ENCODE measurements around the gene GSK3A.

Gene GSK3A

GRCh38 chr19:42234364-42234763, 8.0 kb downstream of the GSK3A start:
- no peak overlapping the region for H3K4me3 Mint-ChIP-seq
- H3K36me3 Mint-ChIP-seq (ENCODE audit: low read depth) = peaks cover 44% of the 10 kb centered on the region
- H3K9me3 Mint-ChIP-seq = no peaks in the 10 kb centered on the region
- H3K27ac Mint-ChIP-seq = no peak overlapping the region
- H3K27me3 Mint-ChIP-seq (ENCODE audit: low read depth) = no peaks in the 10 kb centered on the region
- H3K4me1 Mint-ChIP-seq (ENCODE audit: low read depth) = peaks cover 11% of the 10 kb centered on the region

GRCh38 chr19:42233678-42234292, 8.6 kb downstream of the GSK3A start:
- H3K4me3 Mint-ChIP-seq = no peak overlapping the region
- H3K27ac Mint-ChIP-seq = peak overlapping the region; percentile 49
- H3K36me3 Mint-ChIP-seq (ENCODE audit: low read depth) = peaks cover 44% of the 10 kb centered on the region
- peaks cover 11% of the 10 kb centered on the region for H3K4me1 Mint-ChIP-seq (ENCODE audit: low read depth)
- H3K27me3 Mint-ChIP-seq (ENCODE audit: low read depth) = no peaks in the 10 kb centered on the region
- no peaks in the 10 kb centered on the region for H3K9me3 Mint-ChIP-seq

GRCh38 chr19:42233106-42233505, 9.3 kb downstream of the GSK3A start:
- no peaks in the 10 kb centered on the region for H3K9me3 Mint-ChIP-seq
- no peaks in the 10 kb centered on the region for H3K27me3 Mint-ChIP-seq (ENCODE audit: low read depth)
- peaks cover 13% of the 10 kb centered on the region for H3K4me1 Mint-ChIP-seq (ENCODE audit: low read depth)
- H3K27ac Mint-ChIP-seq = no peak overlapping the region
- peaks cover 45% of the 10 kb centered on the region for H3K36me3 Mint-ChIP-seq (ENCODE audit: low read depth)
- H3K4me3 Mint-ChIP-seq = no peak overlapping the region

GRCh38 chr19:42232435-42232834, 10.0 kb downstream of the GSK3A start:
- Mint-ChIP-seq H3K27me3 (ENCODE audit: low read depth) (no peaks in the 10 kb centered on the region), H3K9me3 (no peaks in the 10 kb centered on the region), H3K4me3 (no peak overlapping the region), H3K27ac (no peak overlapping the region), H3K4me1 (ENCODE audit: low read depth) (peaks cover 13% of the 10 kb centered on the region), H3K36me3 (ENCODE audit: low read depth) (peaks cover 49% of the 10 kb centered on the region)

- Mint-ChIP-seq H3K4me3 (no peak overlapping the region), H3K9me3 (no peaks in the 10 kb centered on the region), H3K4me1 (ENCODE audit: low read depth) (peaks cover 19% of the 10 kb centered on the region), H3K27ac (no peak overlapping the region), H3K36me3 (ENCODE audit: low read depth) (peaks cover 49% of the 10 kb centered on the region), H3K27me3 (ENCODE audit: low read depth) (no peaks in the 10 kb centered on the region)
Measured at GRCh38 chr19:42230571-42230970, 11.8 kb downstream of the GSK3A start.

GRCh38 chr19:42229855-42230351, 12.5 kb downstream of the GSK3A start:
- no peak overlapping the region for H3K27ac Mint-ChIP-seq
- no peaks in the 10 kb centered on the region for H3K9me3 Mint-ChIP-seq
- no peak overlapping the region for H3K4me3 Mint-ChIP-seq
- H3K36me3 Mint-ChIP-seq (ENCODE audit: low read depth) = peaks cover 44% of the 10 kb centered on the region
- H3K4me1 Mint-ChIP-seq (ENCODE audit: low read depth) = peaks cover 17% of the 10 kb centered on the region
- no peaks in the 10 kb centered on the region for H3K27me3 Mint-ChIP-seq (ENCODE audit: low read depth)

GRCh38 chr19:42229301-42229854, 13.0 kb downstream of the GSK3A start:
- peaks cover 17% of the 10 kb centered on the region for H3K4me1 Mint-ChIP-seq (ENCODE audit: low read depth)
- H3K36me3 Mint-ChIP-seq (ENCODE audit: low read depth) = peaks cover 46% of the 10 kb centered on the region

GRCh38 chr19:42228641-42229040, 13.8 kb downstream of the GSK3A start:
- Mint-ChIP-seq H3K4me1 (ENCODE audit: low read depth) (peaks cover 17% of the 10 kb centered on the region), H3K27me3 (ENCODE audit: low read depth) (no peaks in the 10 kb centered on the region), H3K9me3 (no peaks in the 10 kb centered on the region), H3K4me3 (no peak overlapping the region), H3K27ac (no peak overlapping the region), H3K36me3 (ENCODE audit: low read depth) (peaks cover 42% of the 10 kb centered on the region)

More at GRCh38 chr19:42229301-42229854, 13.0 kb downstream of the GSK3A start:
- H3K27ac Mint-ChIP-seq = no peak overlapping the region
- H3K4me3 Mint-ChIP-seq = no peak overlapping the region
- H3K27me3 Mint-ChIP-seq (ENCODE audit: low read depth) = no peaks in the 10 kb centered on the region
- H3K9me3 Mint-ChIP-seq = no peaks in the 10 kb centered on the region

GRCh38 chr19:42226886-42227285, 15.5 kb downstream of the GSK3A start:
- Mint-ChIP-seq H3K4me1 (ENCODE audit: low read depth) (peaks cover 23% of the 10 kb centered on the region), H3K4me3 (no peak overlapping the region), H3K27me3 (ENCODE audit: low read depth) (no peaks in the 10 kb centered on the region), H3K36me3 (ENCODE audit: low read depth) (peaks cover 36% of the 10 kb centered on the region), H3K27ac (peak overlapping the region; percentile 34), H3K9me3 (no peaks in the 10 kb centered on the region)

GRCh38 chr19:42225718-42226292, 16.6 kb downstream of the GSK3A start:
- H3K4me3 Mint-ChIP-seq = no peak overlapping the region
- no peak overlapping the region for H3K27ac Mint-ChIP-seq
- peaks cover 32% of the 10 kb centered on the region for H3K36me3 Mint-ChIP-seq (ENCODE audit: low read depth)
- H3K9me3 Mint-ChIP-seq = no peaks in the 10 kb centered on the region
- peaks cover 26% of the 10 kb centered on the region for H3K4me1 Mint-ChIP-seq (ENCODE audit: low read depth)
- no peaks in the 10 kb centered on the region for H3K27me3 Mint-ChIP-seq (ENCODE audit: low read depth)

- peaks cover 29% of the 10 kb centered on the region for H3K4me1 Mint-ChIP-seq (ENCODE audit: low read depth)
- no peak overlapping the region for H3K27ac Mint-ChIP-seq
- no peaks in the 10 kb centered on the region for H3K27me3 Mint-ChIP-seq (ENCODE audit: low read depth)
- H3K4me3 Mint-ChIP-seq = no peak overlapping the region
- no peaks in the 10 kb centered on the region for H3K9me3 Mint-ChIP-seq
- H3K36me3 Mint-ChIP-seq (ENCODE audit: low read depth) = peaks cover 35% of the 10 kb centered on the region
Measured at GRCh38 chr19:42224940-42225717, 17.3 kb downstream of the GSK3A start.

GRCh38 chr19:42220751-42221097, 21.7 kb downstream of the GSK3A start:
- Mint-ChIP-seq H3K4me1 (ENCODE audit: low read depth) (peaks cover 39% of the 10 kb centered on the region), H3K27ac (peak overlapping the region; percentile 95), H3K9me3 (no peaks in the 10 kb centered on the region), H3K4me3 (peak overlapping the region; percentile 100), H3K27me3 (ENCODE audit: low read depth) (no peaks in the 10 kb centered on the region), H3K36me3 (ENCODE audit: low read depth) (peaks cover 21% of the 10 kb centered on the region)

GRCh38 chr19:42219812-42220750, 22.3 kb downstream of the GSK3A start, which contains the start of gene ZNF526:
TSS of gene ZNF526 (plus strand) at chr19:42220312. CDS start at chr19:42224404, 4,092 bp downstream.
- Mint-ChIP-seq H3K27ac (peak within 1 kb of the TSS; percentile 95), H3K9me3 (no peaks in the 10 kb centered on the region), H3K4me3 (peak within 1 kb of the TSS; percentile 100), H3K27me3 (ENCODE audit: low read depth) (no peaks in the 10 kb centered on the region), H3K36me3 (ENCODE audit: low read depth) (peaks cover 26% of the 10 kb centered on the region), H3K4me1 (ENCODE audit: low read depth) (peaks cover 46% of the 10 kb centered on the region)
